ENCODE measurements around the gene LILRB1.
"Not testable (repeated sequence)": the region's sequence is repeated elsewhere in the genome, so short reads cannot be mapped to it uniquely, and the experiment has no call there.

The LILRB1 gene

DNA sequence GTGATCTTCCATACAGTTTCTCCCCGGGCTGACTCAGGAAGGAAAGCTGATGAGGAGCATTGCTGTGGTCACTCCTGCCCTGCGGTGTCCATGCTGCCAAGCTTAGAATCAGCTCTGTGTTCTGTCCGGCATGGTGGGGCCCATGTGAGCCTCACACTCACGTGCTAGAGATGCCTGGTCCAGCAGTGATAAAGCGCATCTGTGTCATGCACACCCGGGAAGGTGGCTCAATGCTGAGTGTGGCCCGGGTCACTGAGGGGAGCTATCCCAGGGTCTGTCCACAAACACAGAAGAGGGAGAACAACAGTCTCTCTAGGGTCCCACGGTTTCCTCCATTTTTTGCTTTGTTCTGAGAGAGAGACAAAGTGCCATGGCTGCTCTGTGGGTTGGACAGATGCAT is 3.5 kb upstream of the LILRB1 start:
- no peak for DNase-seq

GRCh38 chr19:54627912-54628311 is 2.4 kb upstream of the LILRB1 start:
- not testable (repeated sequence) for DNase-seq

GRCh38 chr19:54630782-54631181 is 498 bp downstream of the LILRB1 start:
- DNase-seq, result no peak

- DNase-seq, result not testable (repeated sequence)
These were observed 1.4 kb downstream of the LILRB1 start for GRCh38 chr19:54631489-54632337.

DNA sequence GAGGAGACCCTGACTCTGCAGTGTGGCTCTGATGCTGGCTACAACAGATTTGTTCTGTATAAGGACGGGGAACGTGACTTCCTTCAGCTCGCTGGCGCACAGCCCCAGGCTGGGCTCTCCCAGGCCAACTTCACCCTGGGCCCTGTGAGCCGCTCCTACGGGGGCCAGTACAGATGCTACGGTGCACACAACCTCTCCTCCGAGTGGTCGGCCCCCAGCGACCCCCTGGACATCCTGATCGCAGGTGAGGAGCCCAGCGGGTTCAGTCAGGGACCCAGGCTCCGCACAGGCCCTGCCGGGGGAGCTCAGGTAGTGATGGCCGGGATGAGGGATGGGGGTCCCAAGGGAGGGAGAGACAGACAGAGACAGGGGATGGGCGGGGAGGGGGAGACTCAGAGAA is 2.2 kb downstream of the LILRB1 start:
- DNase-seq, result not testable (repeated sequence)

GRCh38 chr19:54633401-54633800 is 3.1 kb downstream of the LILRB1 start:
- DNase-seq, result no peak

DNA sequence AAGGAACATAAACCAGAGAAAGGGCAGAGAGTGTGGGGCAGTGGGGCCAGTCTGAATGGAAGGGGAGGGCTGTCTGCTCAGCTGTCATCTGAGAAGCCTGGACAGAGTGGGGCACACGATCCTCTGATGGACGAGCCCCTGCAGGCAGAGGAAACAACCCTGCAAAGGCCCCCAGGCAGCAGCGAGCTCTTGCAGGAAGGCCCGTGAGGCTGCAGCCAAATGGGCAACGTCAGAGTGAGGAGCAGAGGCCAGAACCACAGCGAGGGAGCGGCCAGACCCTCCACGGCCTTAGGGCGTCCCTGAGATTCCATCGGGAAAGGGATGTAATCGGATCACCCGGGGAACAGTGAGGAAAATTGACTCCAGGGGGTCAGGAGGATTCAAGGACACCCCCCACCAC is 5.8 kb downstream of the LILRB1 start:
- DNase-seq, result not testable (repeated sequence)

GRCh38 chr19:54638683-54639082 is 8.4 kb downstream of the LILRB1 start:
- DNase-seq, result no peak

DNA sequence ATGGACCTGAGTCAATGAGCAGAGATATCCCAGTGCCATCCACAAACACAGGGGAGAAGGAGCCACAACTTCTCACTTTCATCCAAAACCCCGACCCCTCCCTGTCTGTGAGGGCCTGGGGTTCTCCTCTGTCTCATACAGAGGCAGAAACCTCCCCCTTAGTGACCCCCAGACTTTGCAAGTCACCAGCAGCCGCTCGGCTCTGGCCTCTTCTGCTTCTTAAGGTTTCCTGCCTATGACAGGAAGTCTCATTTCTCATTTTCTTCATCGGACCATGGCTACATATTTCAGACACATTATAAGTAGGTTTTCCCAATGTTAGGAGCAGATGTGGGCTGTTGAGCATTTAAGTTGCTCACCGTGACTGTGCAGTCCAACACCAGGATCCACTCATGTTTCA is 12.7 kb downstream of the LILRB1 start:
- not testable (repeated sequence) for DNase-seq

GRCh38 chr19:54643583-54643982 is 13.3 kb downstream of the LILRB1 start:
- not testable (repeated sequence) for DNase-seq

DNA sequence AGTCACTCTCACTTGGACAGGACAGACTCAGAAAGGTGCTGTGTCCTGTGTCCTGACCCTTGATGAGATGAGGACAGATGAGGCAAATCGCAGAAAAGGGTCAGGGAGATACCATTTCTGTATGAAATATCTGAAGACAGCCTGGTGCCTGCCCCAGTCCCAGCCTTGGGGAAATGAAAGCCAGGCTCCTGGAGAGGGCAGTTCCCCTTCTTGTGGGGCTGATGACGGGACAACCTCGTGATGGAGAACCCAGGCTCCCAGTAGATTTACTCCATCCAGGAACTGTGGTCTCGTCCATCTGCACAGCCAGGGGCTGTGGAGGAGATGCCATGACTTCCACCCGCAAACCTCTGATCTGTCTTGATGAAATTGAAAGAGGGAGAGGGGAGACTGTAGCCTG is 13.8 kb downstream of the LILRB1 start:
- DNase-seq, result no peak

- DNase-seq, result no peak
These were observed 16.1 kb downstream of the LILRB1 start for GRCh38 chr19:54646331-54646841.

- DNase-seq, result no peak
These were observed 17.8 kb downstream of the LILRB1 start for GRCh38 chr19:54648129-54648528.

DNA sequence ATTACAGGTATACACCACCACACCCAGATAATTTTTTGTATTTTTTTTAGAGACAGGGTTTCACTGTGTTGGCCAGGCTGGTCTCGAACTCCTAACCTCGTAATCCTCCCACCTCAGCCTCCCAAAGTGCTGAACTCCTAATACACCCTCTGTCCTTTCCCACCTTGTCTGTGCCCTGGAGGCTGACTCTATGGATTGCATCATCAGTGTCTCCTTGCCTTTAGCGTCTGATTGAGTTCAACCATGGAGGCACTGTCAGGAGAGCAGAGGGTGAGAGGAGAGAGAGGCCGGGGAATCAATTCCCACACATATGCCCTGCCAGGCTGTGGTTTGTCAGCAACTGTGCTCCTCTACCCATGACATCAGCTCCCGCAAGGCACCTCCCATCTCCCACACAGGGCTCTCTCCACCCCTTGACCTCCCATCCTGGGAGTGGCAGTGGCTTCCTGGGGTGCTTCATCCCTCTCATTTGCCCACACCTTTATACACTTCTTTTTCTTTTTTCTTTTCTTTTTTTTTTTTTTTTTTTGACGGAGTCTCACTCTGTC is 19.9 kb downstream of the LILRB1 start:
- DNase-seq, result no peak

GRCh38 chr19:54653181-54653809 is 23.0 kb downstream of the LILRB1 start:
- no peak for DNase-seq

GRCh38 chr19:54654447-54655321 is 24.4 kb downstream of the LILRB1 start:
- DNase-seq, result no peak

DNA sequence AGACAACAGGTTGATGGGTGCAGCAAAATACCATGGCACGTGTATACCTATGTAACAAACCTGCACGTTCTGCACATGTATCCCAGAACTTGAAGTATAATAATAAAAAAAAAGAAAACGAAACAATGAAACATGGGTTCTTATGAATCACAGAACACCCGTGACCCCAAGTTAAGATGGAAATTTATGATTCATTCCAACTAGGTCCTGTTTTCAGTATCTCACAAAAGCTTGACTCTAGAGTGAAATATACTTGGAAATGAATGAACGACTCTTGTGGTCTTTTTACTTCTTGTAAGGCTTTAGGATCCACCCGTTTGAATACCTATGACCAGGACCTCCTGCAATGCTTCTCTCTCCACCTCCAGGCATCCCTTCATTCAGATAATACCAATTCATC is 29.0 kb downstream of the LILRB1 start:
- no peak for DNase-seq

DNA sequence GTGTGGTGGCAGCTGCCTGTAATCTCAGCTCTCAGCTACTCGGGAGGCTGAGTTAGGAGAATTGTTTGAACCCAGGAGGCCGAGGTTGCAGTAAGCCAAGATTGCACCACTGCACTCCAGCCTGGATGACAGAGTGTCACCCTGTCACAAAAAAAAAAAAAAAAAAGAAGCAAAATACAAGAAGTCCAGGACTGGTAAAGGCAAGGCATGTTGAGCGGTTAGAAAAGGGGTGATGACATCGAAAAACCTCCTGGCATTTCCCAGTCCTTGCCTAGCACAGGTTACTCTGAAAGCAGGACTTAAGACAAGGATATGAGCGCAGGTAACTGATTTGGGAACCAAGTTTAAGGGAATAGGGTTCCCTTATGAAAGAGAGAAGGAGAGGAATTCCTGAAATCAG is 30.0 kb downstream of the LILRB1 start:
- no peak for DNase-seq

GRCh38 chr19:54660964-54661363 is 30.7 kb downstream of the LILRB1 start:
- no peak for DNase-seq

DNA sequence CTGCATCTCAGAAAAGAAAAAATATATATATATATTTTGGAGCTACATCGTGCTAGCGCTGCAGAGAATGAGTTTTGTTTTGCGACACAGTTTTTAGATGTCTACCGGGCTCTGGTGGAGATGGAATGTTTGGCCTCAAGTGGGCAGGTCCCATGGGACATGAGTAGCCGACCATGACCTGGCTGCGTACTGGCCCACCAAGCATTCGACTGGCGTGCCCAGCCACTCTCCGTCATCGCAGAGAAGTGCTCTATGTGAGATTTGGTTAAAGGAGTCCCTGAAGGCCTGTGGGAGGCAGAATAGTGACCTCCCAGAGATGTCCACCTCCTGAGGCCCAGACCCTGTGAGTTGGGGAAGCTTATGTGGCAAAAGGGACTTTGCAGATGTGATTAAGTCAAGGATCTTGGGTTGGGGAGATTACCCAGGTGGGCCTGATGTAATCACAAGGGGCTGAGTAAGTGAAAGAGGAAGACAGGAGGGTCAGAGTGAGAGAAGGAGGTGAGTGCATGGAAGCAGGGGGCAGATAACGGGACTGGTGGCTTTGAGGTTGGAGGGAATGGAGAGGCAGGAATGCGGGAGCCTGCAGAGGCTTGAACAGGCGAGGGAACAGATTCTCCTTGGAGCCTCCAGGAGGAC is 31.7 kb downstream of the LILRB1 start:
- DNase-seq, result no peak

- DNase-seq, result no peak
These were observed 32.4 kb downstream of the LILRB1 start, which contains the start of gene LILRB4 for GRCh38 chr19:54662730-54663129. Gene LILRB4 (plus strand): TSS chr19:54662985. CDS start chr19:54663034, 49 bp downstream.

DNA sequence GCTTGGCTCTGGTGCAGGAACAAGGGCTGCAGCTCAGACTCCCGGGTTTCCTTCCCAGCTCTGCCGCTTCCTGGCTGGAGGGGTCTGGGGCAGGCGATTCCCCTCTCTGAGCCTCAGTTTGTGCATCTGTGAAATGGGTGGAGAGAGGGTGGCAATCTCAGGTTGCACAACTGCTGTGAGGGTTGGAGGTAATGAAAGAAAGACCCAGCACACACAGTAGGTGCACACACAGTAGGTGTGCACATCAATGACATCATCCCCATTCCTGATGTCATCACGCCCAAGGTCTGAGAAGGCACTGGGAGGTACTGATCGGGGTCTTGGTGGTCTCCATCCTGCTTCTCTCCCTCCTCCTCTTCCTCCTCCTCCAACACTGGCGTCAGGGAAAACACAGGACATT is 35.2 kb downstream of the LILRB1 start:
- no peak for DNase-seq

All from NCI-H2107 (cell line).